WTC11 (cell line): ENCODE measurements around the gene AHNAK.

Experiments used
- SMAD3 ChIP-seq: sonication (generic); formaldehyde crosslinking; IDR thresholded peaks from 2 replicates; pipeline ENCODE4 v1.8.0; 2022; ENCODE audit warnings: missing genetic modification reagents, mild to moderate bottlenecking, borderline replicate concordance
- ZNF263 ChIP-seq: sonication (generic); formaldehyde crosslinking; IDR thresholded peaks from 2 replicates; pipeline ENCODE4 v1.8.1; 2022; ENCODE audit warnings: low read depth, mild to moderate bottlenecking, moderate library complexity, missing genetic modification reagents

- TF ChIP-seq ZNF263 (CRISPR knock-in tag) (no peak), SMAD3 (CRISPR knock-in tag) (no peak)
Observed at GRCh38 chr11:62534779-62535545, 11.6 kb downstream of the AHNAK start.
